GM12865 (cell line): ENCODE measurements around the gene TMEM179.
"Not testable (repeated sequence)": the region's sequence is repeated elsewhere in the genome, so short reads cannot be mapped to it uniquely, and the experiment has no call there.

ENCODE experiments used
- DNase-seq: peaks from one replicate; pipeline ENCODE4 v3.0.0; 2010; ENCODE audit warnings: low read depth
- H3K4me3 ChIP-seq: 2 replicates; pipeline ENCODE4 v1.5.1; 2011; ENCODE audit warnings: mild to moderate bottlenecking, low read depth, low read length, control low read depth
- CTCF ChIP-seq: IDR thresholded peaks from 2 replicates; pipeline ENCODE4 v1.5.1; 2011; ENCODE audit warnings: low read length, control low read depth, low read depth, inconsistent platforms; ENCODE audit not compliant: insufficient read depth; ENCODE audit errors: missing control alignments

Gene TMEM179

GRCh38 chr14:104604458-104605449 lies at the start of gene TMEM179:
Gene TMEM179, minus strand, starts transcription at chr14:104604772. Its CDS starts 31 bp downstream, at chr14:104604741.
- DNase-seq: no peak
- TF ChIP-seq CTCF: no peak
- no peak within 1 kb of the TSS for H3K4me3 ChIP-seq

GRCh38 chr14:104654119-104654518 lies 49.5 kb upstream of the TMEM179 start:
- H3K4me3 ChIP-seq: no peak overlapping the region
- DNase-seq: no peak
- no peak for TF ChIP-seq CTCF

- not testable (repeated sequence) for DNase-seq, H3K4me3 ChIP-seq
These were observed 48.8 kb upstream of the TMEM179 start for GRCh38 chr14:104653130-104653920.

- DNase-seq: no peak
- no peak overlapping the region for H3K4me3 ChIP-seq
These were observed 47.8 kb upstream of the TMEM179 start for GRCh38 chr14:104652386-104652785.

GRCh38 chr14:104651876-104652260 lies 47.3 kb upstream of the TMEM179 start:
- no peak overlapping the region for H3K4me3 ChIP-seq
- DNase-seq: no peak
- TF ChIP-seq CTCF: no peak

More at GRCh38 chr14:104652386-104652785, 47.8 kb upstream of the TMEM179 start:
- no peak for TF ChIP-seq CTCF

- no peak for TF ChIP-seq CTCF
- DNase-seq: no peak
- no peak overlapping the region for H3K4me3 ChIP-seq
These were observed 46.7 kb upstream of the TMEM179 start for GRCh38 chr14:104650981-104651875.
